MM.1S (cell line): ENCODE results near the gene KCNH1.

ENCODE experiments used
- DNase-seq: peaks from one replicate; pipeline ENCODE4 v3.0.0-alpha.2; 2015
- H2AFZ ChIP-seq: fragments of 300-600 bp; sonication (generic); 2 replicates; pipeline ENCODE4 v1.6.0; 2016; ENCODE audit warnings: antibody characterized with exemption, low read length
- H3F3A ChIP-seq: fragments of 300-600 bp; sonication (generic); 2 replicates; pipeline ENCODE4 v1.6.1; 2016; ENCODE audit warnings: mild to moderate bottlenecking, antibody characterized with exemption, low read length, moderate library complexity, mixed read lengths; ENCODE audit not compliant: insufficient read depth
- H3K27ac ChIP-seq: fragments of 300-600 bp; sonication (generic); 2 replicates; pipeline ENCODE4 v1.5.1; 2016; ENCODE audit warnings: mild to moderate bottlenecking, low read length
- H3K27me3 ChIP-seq: fragments of 300-600 bp; sonication (generic); replicated peaks from 2 replicates; pipeline ENCODE4 v1.6.0; 2016; ENCODE audit warnings: low read length; ENCODE audit not compliant: insufficient read depth
- H3K36me3 ChIP-seq: fragments of 300-600 bp; sonication (generic); replicated peaks from 2 replicates; pipeline ENCODE4 v1.6.1; 2016; ENCODE audit warnings: mild to moderate bottlenecking, low read length, mixed read lengths; ENCODE audit not compliant: insufficient read depth
- H3K4me1 ChIP-seq: fragments of 300-600 bp; sonication (generic); 2 replicates; pipeline ENCODE4 v1.6.1; 2016; ENCODE audit warnings: low read length, mixed read lengths
- H3K4me2 ChIP-seq: fragments of 300-600 bp; sonication (generic); 2 replicates; pipeline ENCODE4 v1.6.0; 2016; ENCODE audit warnings: low read depth, low read length
- H3K4me3 ChIP-seq: fragments of 300-600 bp; sonication (generic); 2 replicates; pipeline ENCODE4 v1.5.1; 2016; ENCODE audit warnings: low read length, mixed read lengths
- H3K79me2 ChIP-seq: fragments of 300-600 bp; sonication (generic); 2 replicates; pipeline ENCODE4 v1.6.1; 2016; ENCODE audit warnings: mixed run types, low read length, mixed read lengths
- H3K9ac ChIP-seq: fragments of 300-600 bp; sonication (generic); 2 replicates; pipeline ENCODE4 v1.6.1; 2016; ENCODE audit warnings: low read length, mixed read lengths
- H3K9me2 ChIP-seq: fragments of 300-600 bp; sonication (generic); replicated peaks from 2 replicates; pipeline ENCODE4 v1.6.1; 2016; ENCODE audit warnings: mild to moderate bottlenecking, low read length, mixed read lengths; ENCODE audit not compliant: insufficient read depth
- H3K9me3 ChIP-seq: fragments of 300-600 bp; sonication (generic); replicated peaks from 2 replicates; pipeline ENCODE4 v1.6.1; 2016; ENCODE audit warnings: mild to moderate bottlenecking, low read length, mixed read lengths; ENCODE audit not compliant: insufficient read depth
- H4K20me1 ChIP-seq: fragments of 300-600 bp; sonication (generic); 2 replicates; pipeline ENCODE4 v1.6.1; 2016; ENCODE audit warnings: mild to moderate bottlenecking, low read length, moderate library complexity, mixed read lengths; ENCODE audit not compliant: insufficient read depth
- EZH2 ChIP-seq: fragments of 300-600 bp; sonication (generic); optimal IDR thresholded peaks from 2 replicates; pipeline ENCODE3; 2017; ENCODE audit warnings: low read depth, mild to moderate bottlenecking, antibody characterized with exemption, low read length, mixed read lengths
- EZH2phosphoT487 ChIP-seq: fragments of 300-600 bp; sonication (generic); IDR thresholded peaks from 2 replicates; pipeline ENCODE4 v1.6.1; 2018; ENCODE audit warnings: antibody characterized with exemption, low read length
- TF ChIP-seq, protein P1 (sequence below): fragments of 300-600 bp; sonication (generic); IDR thresholded peaks from 2 replicates; pipeline ENCODE4 v1.5.1; 2016; ENCODE audit warnings: antibody characterized with exemption, low read length, mixed read lengths

The KCNH1 gene

DNA sequence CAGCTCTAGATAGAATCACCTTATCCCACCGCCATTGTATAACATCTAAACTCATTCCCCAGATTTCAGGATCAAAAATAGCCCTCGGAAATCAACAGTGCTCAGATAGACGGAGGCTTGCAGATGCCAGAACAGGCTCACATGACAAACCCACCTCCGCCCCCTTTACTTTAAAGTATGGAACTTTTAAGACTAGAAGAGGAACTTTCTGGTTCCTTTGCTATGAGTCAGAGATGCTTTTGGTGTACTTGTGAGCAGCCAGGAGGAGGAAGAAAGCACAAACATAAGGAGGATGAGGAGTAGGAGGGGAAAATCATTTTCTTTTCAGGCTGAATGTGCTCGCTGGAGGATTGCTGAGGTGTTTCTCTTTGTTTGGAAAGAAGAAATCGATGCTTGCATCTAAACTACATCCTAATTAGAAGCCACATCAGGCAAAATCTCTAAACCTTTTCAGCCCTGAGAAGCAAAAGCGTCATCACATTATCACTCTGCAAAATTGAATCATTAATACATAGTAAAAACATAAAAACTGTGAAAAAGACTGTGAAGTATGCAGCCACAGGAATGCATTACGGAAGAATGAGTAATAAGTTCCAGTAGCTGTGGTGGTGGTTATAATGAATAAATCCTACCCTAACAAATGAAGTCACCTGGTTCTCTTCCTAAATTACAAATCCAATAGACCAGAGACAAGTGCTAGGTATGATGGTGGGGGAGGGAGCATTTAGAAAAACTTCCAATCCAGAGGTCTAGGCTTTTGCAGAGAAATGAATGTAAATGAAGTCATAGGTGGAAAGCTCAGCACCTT, 251.3 kb downstream of the KCNH1 start:
- no peaks in the 10 kb centered on the region for H4K20me1 ChIP-seq
- H3K4me2 ChIP-seq = no peak overlapping the region
- H3K9me3 ChIP-seq = no peaks in the 10 kb centered on the region
- H3K27me3 ChIP-seq = no peaks in the 10 kb centered on the region
- H3K9me2 ChIP-seq = no peaks in the 10 kb centered on the region
- H3K79me2 ChIP-seq = no peaks in the 10 kb centered on the region
- H3K27ac ChIP-seq = no peak overlapping the region
- DNase-seq = no peak
- H3K4me3 ChIP-seq = no peak overlapping the region
- no peaks in the 10 kb centered on the region for H3K4me1 ChIP-seq
- no peak overlapping the region for H3K9ac ChIP-seq
- H3K36me3 ChIP-seq = no peaks in the 10 kb centered on the region
- TF ChIP-seq, protein P1, sequence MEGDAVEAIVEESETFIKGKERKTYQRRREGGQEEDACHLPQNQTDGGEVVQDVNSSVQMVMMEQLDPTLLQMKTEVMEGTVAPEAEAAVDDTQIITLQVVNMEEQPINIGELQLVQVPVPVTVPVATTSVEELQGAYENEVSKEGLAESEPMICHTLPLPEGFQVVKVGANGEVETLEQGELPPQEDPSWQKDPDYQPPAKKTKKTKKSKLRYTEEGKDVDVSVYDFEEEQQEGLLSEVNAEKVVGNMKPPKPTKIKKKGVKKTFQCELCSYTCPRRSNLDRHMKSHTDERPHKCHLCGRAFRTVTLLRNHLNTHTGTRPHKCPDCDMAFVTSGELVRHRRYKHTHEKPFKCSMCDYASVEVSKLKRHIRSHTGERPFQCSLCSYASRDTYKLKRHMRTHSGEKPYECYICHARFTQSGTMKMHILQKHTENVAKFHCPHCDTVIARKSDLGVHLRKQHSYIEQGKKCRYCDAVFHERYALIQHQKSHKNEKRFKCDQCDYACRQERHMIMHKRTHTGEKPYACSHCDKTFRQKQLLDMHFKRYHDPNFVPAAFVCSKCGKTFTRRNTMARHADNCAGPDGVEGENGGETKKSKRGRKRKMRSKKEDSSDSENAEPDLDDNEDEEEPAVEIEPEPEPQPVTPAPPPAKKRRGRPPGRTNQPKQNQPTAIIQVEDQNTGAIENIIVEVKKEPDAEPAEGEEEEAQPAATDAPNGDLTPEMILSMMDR = no peak
- TF ChIP-seq EZH2 = no peak
- no peak for TF ChIP-seq EZH2phosphoT487
- H2AFZ ChIP-seq = no peak overlapping the region
- no peaks in the 10 kb centered on the region for H3F3A ChIP-seq

- Histone ChIP-seq H3K9me3 (no peaks in the 10 kb centered on the region), H3K9ac (no peak overlapping the region), H3K36me3 (no peaks in the 10 kb centered on the region), H2AFZ (no peak overlapping the region), H4K20me1 (no peaks in the 10 kb centered on the region), H3F3A (no peaks in the 10 kb centered on the region), H3K9me2 (no peaks in the 10 kb centered on the region), H3K79me2 (no peaks in the 10 kb centered on the region), H3K4me2 (no peak overlapping the region), H3K4me3 (no peak overlapping the region), H3K27me3 (no peaks in the 10 kb centered on the region), H3K27ac (no peak overlapping the region), H3K4me1 (no peaks in the 10 kb centered on the region)
- DNase-seq = no peak
- TF ChIP-seq, protein P1 = no peak
- no peak for TF ChIP-seq EZH2
- TF ChIP-seq EZH2phosphoT487 = no peak
Measured at GRCh38 chr1:210878564-210878963, 255.4 kb downstream of the KCNH1 start.

GRCh38 chr1:210876275-210876674, 257.7 kb downstream of the KCNH1 start:
- Histone ChIP-seq H4K20me1 (no peaks in the 10 kb centered on the region), H3K4me2 (no peak overlapping the region), H3K27ac (no peak overlapping the region), H3K79me2 (no peaks in the 10 kb centered on the region), H3F3A (no peaks in the 10 kb centered on the region), H3K27me3 (no peaks in the 10 kb centered on the region), H3K4me3 (no peak overlapping the region), H2AFZ (no peak overlapping the region), H3K4me1 (no peaks in the 10 kb centered on the region), H3K9me3 (no peaks in the 10 kb centered on the region), H3K9me2 (no peaks in the 10 kb centered on the region), H3K9ac (no peak overlapping the region), H3K36me3 (no peaks in the 10 kb centered on the region)
- TF ChIP-seq, protein P1 = no peak
- no peak for TF ChIP-seq EZH2
- TF ChIP-seq EZH2phosphoT487 = no peak
- DNase-seq = no peak
